Measurements from ENCODE around the gene EXT2. TPM values are rescaled to one million over a fixed set of nuclear protein-coding genes. Genes with fewer than 3 reads are reported as not detected.

The EXT2 gene
- total RNA-seq, 1 donor from 2014 or later = 35.6 TPM

- intact Hi-C loops (cut with micrococcal nuclease) = no loop called here
- peaks cover 30% of the 10 kb centered on the region for H3K4me1 Mint-ChIP-seq (ENCODE audit: low read depth)
- peaks cover 27% of the 10 kb centered on the region for H3K36me3 Mint-ChIP-seq (ENCODE audit: low read depth)
- no peak overlapping the region for H3K4me3 Mint-ChIP-seq (ENCODE audit: low read depth)
- DNase-seq (ENCODE audit: low spot score) = no peak
- H3K27me3 Mint-ChIP-seq (ENCODE audit: low read depth) = no peaks in the 10 kb centered on the region
- no peaks in the 10 kb centered on the region for H3K9me3 Mint-ChIP-seq
- H3K27ac Mint-ChIP-seq = no peak overlapping the region
Measured at GRCh38 chr11:44068180-44068579, 27.3 kb upstream of the EXT2 start.

GRCh38 chr11:44071157-44071556 is 24.3 kb upstream of the EXT2 start:
- H3K9me3 Mint-ChIP-seq = no peaks in the 10 kb centered on the region
- H3K27me3 Mint-ChIP-seq (ENCODE audit: low read depth) = no peaks in the 10 kb centered on the region
- H3K36me3 Mint-ChIP-seq (ENCODE audit: low read depth) = peaks cover 37% of the 10 kb centered on the region
- no peak overlapping the region for H3K4me3 Mint-ChIP-seq (ENCODE audit: low read depth)
- intact Hi-C loops (cut with micrococcal nuclease) = no loop called here
- no peak for DNase-seq (ENCODE audit: low spot score)
- H3K4me1 Mint-ChIP-seq (ENCODE audit: low read depth) = peaks cover 25% of the 10 kb centered on the region
- no peak overlapping the region for H3K27ac Mint-ChIP-seq

GRCh38 chr11:44072757-44073658 is 22.5 kb upstream of the EXT2 start:
- H3K4me3 Mint-ChIP-seq (ENCODE audit: low read depth) = no peak overlapping the region
- no peak overlapping the region for H3K27ac Mint-ChIP-seq
- H3K36me3 Mint-ChIP-seq (ENCODE audit: low read depth) = peaks cover 31% of the 10 kb centered on the region
- H3K27me3 Mint-ChIP-seq (ENCODE audit: low read depth) = no peaks in the 10 kb centered on the region
- H3K4me1 Mint-ChIP-seq (ENCODE audit: low read depth) = peaks cover 11% of the 10 kb centered on the region
- intact Hi-C loops (cut with micrococcal nuclease) = no loop called here
- DNase-seq (ENCODE audit: low spot score) = no peak
- no peaks in the 10 kb centered on the region for H3K9me3 Mint-ChIP-seq

GRCh38 chr11:44078794-44079193 is 16.7 kb upstream of the EXT2 start:
- H3K36me3 Mint-ChIP-seq (ENCODE audit: low read depth) = peaks cover 21% of the 10 kb centered on the region
- no peaks in the 10 kb centered on the region for H3K9me3 Mint-ChIP-seq
- H3K27me3 Mint-ChIP-seq (ENCODE audit: low read depth) = no peaks in the 10 kb centered on the region
- H3K4me3 Mint-ChIP-seq (ENCODE audit: low read depth) = no peak overlapping the region
- no peak for DNase-seq (ENCODE audit: low spot score)
- no peak overlapping the region for H3K27ac Mint-ChIP-seq
- H3K4me1 Mint-ChIP-seq (ENCODE audit: low read depth) = peaks cover 3% of the 10 kb centered on the region
- intact Hi-C loops (cut with micrococcal nuclease) = no loop called here

- no peaks in the 10 kb centered on the region for H3K27me3 Mint-ChIP-seq (ENCODE audit: low read depth)
- H3K27ac Mint-ChIP-seq = no peak overlapping the region
- H3K4me3 Mint-ChIP-seq (ENCODE audit: low read depth) = no peak overlapping the region
- H3K9me3 Mint-ChIP-seq = peaks cover 5% of the 10 kb centered on the region
- H3K36me3 Mint-ChIP-seq (ENCODE audit: low read depth) = peaks cover 27% of the 10 kb centered on the region
- no peak for DNase-seq (ENCODE audit: low spot score)
- intact Hi-C loops (cut with micrococcal nuclease) = no loop called here
- peaks cover under 1% of the 10 kb centered on the region for H3K4me1 Mint-ChIP-seq (ENCODE audit: low read depth)
Measured at GRCh38 chr11:44079376-44079775, 16.1 kb upstream of the EXT2 start.

GRCh38 chr11:44080951-44081350 is 14.5 kb upstream of the EXT2 start:
- intact Hi-C loops (cut with micrococcal nuclease) = no loop called here
- no peaks in the 10 kb centered on the region for H3K4me1 Mint-ChIP-seq (ENCODE audit: low read depth)
- peaks cover 11% of the 10 kb centered on the region for H3K9me3 Mint-ChIP-seq

GRCh38 chr11:44082645-44083044 is 12.8 kb upstream of the EXT2 start:
- H3K9me3 Mint-ChIP-seq = peaks cover 11% of the 10 kb centered on the region
- DNase-seq (ENCODE audit: low spot score) = no peak

More at GRCh38 chr11:44080951-44081350, 14.5 kb upstream of the EXT2 start:
- no peaks in the 10 kb centered on the region for H3K27me3 Mint-ChIP-seq (ENCODE audit: low read depth)
- no peak for DNase-seq (ENCODE audit: low spot score)
- H3K36me3 Mint-ChIP-seq (ENCODE audit: low read depth) = peaks cover 27% of the 10 kb centered on the region
- H3K27ac Mint-ChIP-seq = no peak overlapping the region
- no peak overlapping the region for H3K4me3 Mint-ChIP-seq (ENCODE audit: low read depth)

GRCh38 chr11:44083433-44083832 is 12.0 kb upstream of the EXT2 start:
- no peak for DNase-seq (ENCODE audit: low spot score)
- H3K36me3 Mint-ChIP-seq (ENCODE audit: low read depth) = peaks cover 46% of the 10 kb centered on the region
- no peak overlapping the region for H3K4me3 Mint-ChIP-seq (ENCODE audit: low read depth)
- intact Hi-C loops (cut with micrococcal nuclease) = no loop called here
- H3K27me3 Mint-ChIP-seq (ENCODE audit: low read depth) = no peaks in the 10 kb centered on the region
- H3K27ac Mint-ChIP-seq = no peak overlapping the region
- peaks cover 11% of the 10 kb centered on the region for H3K9me3 Mint-ChIP-seq
- peaks cover 10% of the 10 kb centered on the region for H3K4me1 Mint-ChIP-seq (ENCODE audit: low read depth)

More at GRCh38 chr11:44082645-44083044, 12.8 kb upstream of the EXT2 start:
- Mint-ChIP-seq H3K27me3 (ENCODE audit: low read depth) (no peaks in the 10 kb centered on the region), H3K27ac (no peak overlapping the region), H3K4me1 (ENCODE audit: low read depth) (peaks cover 2% of the 10 kb centered on the region), H3K36me3 (ENCODE audit: low read depth) (peaks cover 40% of the 10 kb centered on the region), H3K4me3 (ENCODE audit: low read depth) (no peak overlapping the region)
- intact Hi-C loops (cut with micrococcal nuclease) = no loop called here

- peaks cover 14% of the 10 kb centered on the region for H3K4me1 Mint-ChIP-seq (ENCODE audit: low read depth)
- no peaks in the 10 kb centered on the region for H3K27me3 Mint-ChIP-seq (ENCODE audit: low read depth)
- H3K9me3 Mint-ChIP-seq = peaks cover 11% of the 10 kb centered on the region
- no peak overlapping the region for H3K4me3 Mint-ChIP-seq (ENCODE audit: low read depth)
- intact Hi-C loops (cut with micrococcal nuclease) = no loop called here
- DNase-seq (ENCODE audit: low spot score) = no peak
- no peak overlapping the region for H3K27ac Mint-ChIP-seq
- peaks cover 50% of the 10 kb centered on the region for H3K36me3 Mint-ChIP-seq (ENCODE audit: low read depth)
Measured at GRCh38 chr11:44083906-44084305, 11.6 kb upstream of the EXT2 start.

- intact Hi-C loops (cut with micrococcal nuclease) = no loop called here
- H3K4me3 Mint-ChIP-seq (ENCODE audit: low read depth) = no peak overlapping the region
- DNase-seq (ENCODE audit: low spot score) = no peak
- peaks cover 25% of the 10 kb centered on the region for H3K4me1 Mint-ChIP-seq (ENCODE audit: low read depth)
- H3K27ac Mint-ChIP-seq = no peak overlapping the region
- H3K27me3 Mint-ChIP-seq (ENCODE audit: low read depth) = no peaks in the 10 kb centered on the region
- H3K9me3 Mint-ChIP-seq = peaks cover 11% of the 10 kb centered on the region
- H3K36me3 Mint-ChIP-seq (ENCODE audit: low read depth) = peaks cover 59% of the 10 kb centered on the region
Measured at GRCh38 chr11:44085330-44085729, 10.1 kb upstream of the EXT2 start.

GRCh38 chr11:44088377-44088776 is 7.1 kb upstream of the EXT2 start:
- intact Hi-C loops (cut with micrococcal nuclease) = no loop called here
- Mint-ChIP-seq H3K9me3 (peaks cover 11% of the 10 kb centered on the region), H3K36me3 (ENCODE audit: low read depth) (peaks cover 54% of the 10 kb centered on the region), H3K27me3 (ENCODE audit: low read depth) (no peaks in the 10 kb centered on the region), H3K4me1 (ENCODE audit: low read depth) (peaks cover 28% of the 10 kb centered on the region), H3K27ac (no peak overlapping the region), H3K4me3 (ENCODE audit: low read depth) (no peak overlapping the region)
- no peak for DNase-seq (ENCODE audit: low spot score)

GRCh38 chr11:44088871-44089270 is 6.6 kb upstream of the EXT2 start:
- DNase-seq (ENCODE audit: low spot score) = no peak
- intact Hi-C loops (cut with micrococcal nuclease) = no loop called here
- Mint-ChIP-seq H3K9me3 (peaks cover 10% of the 10 kb centered on the region), H3K27me3 (ENCODE audit: low read depth) (no peaks in the 10 kb centered on the region), H3K4me3 (ENCODE audit: low read depth) (no peak overlapping the region), H3K4me1 (ENCODE audit: low read depth) (peaks cover 28% of the 10 kb centered on the region), H3K27ac (no peak overlapping the region), H3K36me3 (ENCODE audit: low read depth) (peaks cover 49% of the 10 kb centered on the region)

GRCh38 chr11:44090539-44090938 is 4.9 kb upstream of the EXT2 start:
- peaks cover 39% of the 10 kb centered on the region for H3K4me1 Mint-ChIP-seq (ENCODE audit: low read depth)
- H3K36me3 Mint-ChIP-seq (ENCODE audit: low read depth) = peaks cover 41% of the 10 kb centered on the region
- DNase-seq (ENCODE audit: low spot score) = no peak
- H3K27me3 Mint-ChIP-seq (ENCODE audit: low read depth) = peaks cover 2% of the 10 kb centered on the region
- peaks cover 3% of the 10 kb centered on the region for H3K9me3 Mint-ChIP-seq
- H3K27ac Mint-ChIP-seq = no peak overlapping the region
- no peak overlapping the region for H3K4me3 Mint-ChIP-seq (ENCODE audit: low read depth)
- intact Hi-C loops (cut with micrococcal nuclease) = loop anchor here (10.0 kb wide), 1 partner anchor 214 kb away; no protein-coding TSS in a partner anchor
